NCI-H187 treated with DMSO at 0.1 percent for 48 hours (cell line): ENCODE results near the gene C15orf39.
"Not testable (repeated sequence)": the region's sequence is repeated elsewhere in the genome, so short reads cannot be mapped to it uniquely, and the experiment has no call there.

ENCODE experiments used
- DNase-seq: peaks from one replicate; lab custom pipeline; 2025; lab: John Stamatoyannopoulos, UW

C15orf39 gene

GRCh38 chr15:75201616-75202250, at the start of gene C15orf39:
Gene C15orf39 (plus strand): TSS chr15:75201882. CDS start chr15:75206049, 4,167 bp downstream.
- no peak for DNase-seq

DNA sequence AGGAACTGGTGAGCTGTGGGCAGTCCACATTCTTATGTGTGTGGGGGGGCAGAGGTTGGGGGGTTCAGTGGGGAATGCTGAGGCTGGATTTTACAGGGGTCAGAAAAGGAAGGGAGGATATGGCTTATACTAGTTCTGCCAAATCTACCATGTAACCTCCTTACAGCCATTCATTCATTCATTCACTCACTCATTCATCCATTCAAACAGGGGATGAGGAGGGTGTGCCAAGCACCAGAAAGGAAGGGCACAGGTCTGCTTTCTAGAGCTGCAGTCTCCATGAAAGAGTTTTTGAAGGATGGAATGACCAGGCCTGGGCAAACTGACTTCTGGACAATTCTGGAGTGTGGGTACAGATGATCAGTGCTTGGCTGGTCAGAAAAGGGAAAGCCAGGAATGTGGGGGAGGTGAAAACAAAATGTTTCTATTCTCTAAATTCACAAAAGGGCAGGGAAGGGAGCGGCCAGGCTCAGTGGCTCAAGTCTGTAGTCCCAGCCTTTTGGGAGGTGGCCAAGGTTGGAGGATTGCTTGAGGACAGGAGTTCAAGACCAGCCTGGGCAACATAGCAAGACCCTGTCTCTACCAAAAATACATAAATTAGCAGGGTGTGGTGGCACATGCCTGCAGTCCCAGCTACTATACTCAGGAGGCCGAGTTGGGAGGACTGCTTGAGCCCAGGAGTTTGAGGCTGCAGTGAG, 49.2 kb upstream of the C15orf39 start:
- DNase-seq = no peak

DNA sequence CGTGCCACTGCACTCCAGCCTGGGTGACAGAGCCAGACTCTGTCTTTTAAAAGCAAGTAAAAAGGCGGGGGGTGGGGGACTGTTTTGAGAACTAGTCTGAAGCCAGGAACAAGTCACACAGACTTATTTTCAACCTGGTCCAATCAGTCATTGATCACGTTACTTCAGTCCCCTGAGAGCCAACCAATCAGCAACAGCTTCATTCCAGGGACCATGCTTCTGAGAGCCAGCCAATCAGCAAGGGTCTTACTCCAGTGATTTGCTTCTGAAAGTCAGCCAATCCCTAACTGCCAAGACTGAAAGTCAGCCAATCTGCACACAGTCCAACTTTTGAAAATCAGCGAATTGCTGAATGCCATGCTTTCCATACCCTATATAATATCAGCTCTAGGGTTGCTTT, 48.6 kb upstream of the C15orf39 start:
- no peak for DNase-seq

- no peak for DNase-seq
These were observed 48.0 kb upstream of the C15orf39 start for GRCh38 chr15:75153565-75154276.

DNA sequence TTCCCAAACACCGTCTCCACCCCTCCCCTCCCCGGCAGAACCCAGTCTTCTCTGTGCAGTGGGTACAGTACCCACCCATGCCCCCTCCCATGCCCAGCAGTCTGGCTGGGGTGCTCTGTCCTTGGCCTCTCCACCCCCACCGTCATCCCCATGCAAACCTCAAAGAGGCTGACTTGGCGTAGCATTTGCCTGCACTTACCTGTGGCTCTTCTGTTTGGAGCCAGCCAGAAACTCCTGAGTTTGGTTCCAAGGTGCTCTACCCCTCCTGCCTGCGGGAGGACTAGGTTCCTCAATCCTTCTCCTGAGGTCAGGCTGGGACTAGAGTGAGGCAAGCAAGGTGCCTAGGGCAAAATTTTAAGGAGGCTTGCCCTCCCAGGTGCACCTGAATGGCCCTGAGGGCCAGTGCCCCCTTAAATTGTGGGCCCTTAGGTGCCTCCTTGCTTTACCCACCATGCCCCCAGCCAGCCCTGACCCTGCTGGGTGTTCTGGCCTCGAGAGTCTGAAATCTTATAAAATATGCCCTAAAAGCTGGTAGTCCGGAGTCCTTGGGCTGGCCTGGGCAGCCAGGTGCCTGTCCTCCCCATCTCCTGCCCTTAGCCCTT, 47.1 kb upstream of the C15orf39 start:
- no peak for DNase-seq

GRCh38 chr15:75156326-75157215, 45.1 kb upstream of the C15orf39 start:
- DNase-seq = no peak

GRCh38 chr15:75158402-75158801, 43.3 kb upstream of the C15orf39 start:
- no peak for DNase-seq

- DNase-seq = no peak
These were observed 42.4 kb upstream of the C15orf39 start for GRCh38 chr15:75159244-75159643.

DNA sequence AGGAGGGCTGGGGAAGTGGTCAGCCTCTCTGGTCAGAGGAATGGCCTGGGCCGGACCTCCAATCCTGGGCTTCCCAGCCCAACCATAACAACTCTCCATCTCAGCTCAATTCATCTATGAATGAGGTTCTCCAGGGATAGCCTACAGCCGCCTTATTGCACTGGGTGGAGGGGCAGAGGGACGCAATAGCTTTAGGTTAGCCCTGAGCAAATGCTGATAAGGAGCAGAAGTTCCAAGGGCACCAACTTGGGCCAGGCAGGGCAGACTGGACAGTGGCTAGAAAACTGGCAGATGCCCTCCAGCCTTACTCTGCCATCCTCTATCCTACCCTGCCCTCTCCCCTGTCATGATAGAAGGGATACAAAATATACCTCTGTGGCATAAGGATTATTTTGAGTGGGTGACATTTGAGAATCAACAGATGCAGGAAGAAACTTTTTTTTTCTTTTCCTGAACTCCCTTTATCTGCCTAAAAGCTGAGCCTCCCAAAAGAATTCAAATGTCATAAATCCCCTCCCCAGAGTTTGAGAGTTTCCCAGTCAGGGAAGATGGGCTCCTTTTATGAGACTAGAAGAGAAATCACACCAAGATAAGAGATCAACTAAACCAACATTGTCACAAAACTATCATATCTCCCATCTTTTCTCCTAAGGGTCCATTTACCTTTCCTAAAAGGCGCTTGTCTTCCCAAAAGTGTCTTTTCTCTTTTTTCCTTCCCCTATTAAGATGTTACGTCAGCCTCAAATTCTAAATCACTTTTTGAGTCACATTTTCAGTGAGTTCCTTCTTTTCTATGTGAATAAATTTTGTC, 40.4 kb upstream of the C15orf39 start:
- no peak for DNase-seq

DNA sequence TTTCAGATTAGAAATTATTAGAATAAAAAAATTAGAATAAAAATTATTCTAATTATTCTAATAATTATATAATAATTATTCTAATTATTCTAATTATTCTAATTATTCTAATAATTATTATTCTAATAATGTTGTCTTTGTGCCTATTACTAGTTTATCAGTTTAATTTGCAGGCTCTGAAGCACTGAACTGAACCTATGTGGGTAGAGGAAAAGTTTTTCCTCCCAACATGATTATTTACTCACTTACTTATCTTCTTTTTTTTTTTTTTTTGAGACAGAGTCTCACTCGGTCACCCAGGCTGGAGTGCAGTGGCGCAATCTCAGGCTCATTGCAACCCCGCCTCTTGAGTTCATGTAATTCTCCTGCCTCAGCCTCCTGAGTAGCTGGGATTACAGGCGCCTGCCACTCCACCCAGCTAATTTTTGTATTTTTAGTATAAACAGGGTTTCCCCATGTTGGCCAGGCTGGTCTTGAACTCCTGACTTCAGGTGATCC, 39.7 kb upstream of the C15orf39 start:
- no peak for DNase-seq

GRCh38 chr15:75163150-75163564, 38.5 kb upstream of the C15orf39 start:
- no peak for DNase-seq

DNA sequence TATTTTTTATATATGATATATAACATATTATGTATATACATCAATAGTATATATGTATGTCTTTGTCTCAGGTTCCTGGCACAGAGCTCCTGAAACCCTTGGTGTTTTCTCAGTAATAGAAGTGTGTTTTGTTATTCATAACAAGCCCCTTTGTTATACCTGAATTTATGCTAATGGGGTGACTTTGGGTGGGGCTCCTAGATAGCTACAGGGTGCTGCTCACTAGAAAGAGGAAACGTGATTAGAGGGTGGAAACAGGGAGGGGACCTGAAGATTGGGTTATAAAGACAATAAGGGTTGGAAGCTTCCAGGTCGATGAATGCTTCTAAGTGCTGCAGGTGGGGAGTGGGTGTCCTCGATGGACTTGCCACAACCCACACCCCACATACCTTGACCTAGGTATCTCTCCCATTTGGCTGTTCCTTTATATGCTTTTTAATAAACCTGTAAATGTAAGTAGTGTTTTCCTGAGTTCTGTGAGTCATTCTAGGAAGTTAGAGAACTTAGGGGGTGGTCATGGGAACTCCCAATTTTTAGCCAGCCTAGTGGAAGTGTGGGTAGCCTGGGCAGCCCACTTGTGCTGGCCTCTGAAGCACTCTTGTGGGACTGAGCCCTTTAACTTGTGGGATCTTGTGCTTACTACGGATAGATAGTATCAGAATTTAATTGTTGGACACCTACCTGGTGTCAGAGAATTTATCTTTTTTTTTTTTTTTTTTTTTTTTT, 36.9 kb upstream of the C15orf39 start:
- no peak for DNase-seq

DNA sequence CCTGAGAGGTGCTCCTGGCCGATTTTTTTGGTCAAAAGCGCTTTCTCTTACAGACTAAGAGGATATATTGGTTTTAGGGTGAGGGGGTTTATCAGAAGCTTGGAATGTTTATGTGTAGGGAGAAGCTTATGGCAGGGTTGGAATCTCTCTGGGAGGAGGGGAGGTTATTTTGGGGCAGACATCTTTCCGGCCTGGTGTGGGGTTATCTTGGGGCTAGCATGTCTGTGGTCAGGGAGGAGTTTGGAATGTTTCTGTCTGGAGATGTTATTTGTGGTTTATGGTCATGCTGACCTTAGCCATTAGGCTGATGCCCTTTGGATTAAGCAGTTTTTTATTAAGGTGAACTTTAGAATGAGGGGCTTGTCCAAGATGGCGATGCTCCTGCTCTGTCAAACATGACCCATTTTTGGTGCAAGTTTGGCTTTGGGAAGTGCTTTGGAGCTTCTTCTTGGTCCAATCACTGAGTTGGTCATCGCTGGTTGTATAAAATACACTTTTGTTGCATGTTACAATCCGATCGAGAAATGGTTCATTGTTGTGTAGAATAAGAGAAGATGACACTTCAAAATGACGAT, 35.1 kb upstream of the C15orf39 start:
- not testable (repeated sequence) for DNase-seq

DNA sequence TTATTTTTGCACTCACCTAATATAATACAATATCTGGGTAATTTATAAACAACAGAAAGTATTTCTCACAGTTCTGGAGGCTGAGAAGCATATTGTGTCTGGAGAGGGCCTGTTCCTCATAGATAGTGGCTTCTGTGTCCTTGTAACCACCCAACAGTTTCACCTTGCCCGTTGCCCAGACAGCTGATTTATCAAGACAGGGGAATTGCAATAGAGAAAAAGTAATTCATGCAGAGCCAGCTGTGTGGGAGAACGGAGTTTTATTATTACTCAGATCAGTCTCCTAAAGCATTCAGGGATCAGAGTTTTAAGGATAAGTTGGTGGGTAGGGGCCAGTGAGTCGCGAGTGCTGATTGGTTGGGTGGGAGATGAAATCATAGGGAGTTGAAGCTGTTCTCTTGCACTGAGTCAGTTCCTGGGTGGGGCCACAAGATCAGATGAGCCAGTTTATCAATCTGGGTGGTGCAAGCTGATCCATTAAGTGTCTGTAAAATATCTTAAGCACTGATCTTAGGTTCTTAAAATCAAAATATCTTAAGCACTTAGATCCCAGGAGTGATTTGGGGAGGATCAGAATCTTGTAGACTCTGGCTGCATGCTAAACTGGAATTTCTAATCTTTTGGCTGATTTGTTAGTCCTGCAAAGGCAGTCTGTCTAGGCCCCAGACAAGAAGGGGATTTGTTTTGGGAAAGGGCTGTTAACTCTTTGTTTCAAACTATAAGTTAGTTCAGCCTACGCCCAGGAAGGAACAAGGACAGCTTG, 33.9 kb upstream of the C15orf39 start:
- no peak for DNase-seq

DNA sequence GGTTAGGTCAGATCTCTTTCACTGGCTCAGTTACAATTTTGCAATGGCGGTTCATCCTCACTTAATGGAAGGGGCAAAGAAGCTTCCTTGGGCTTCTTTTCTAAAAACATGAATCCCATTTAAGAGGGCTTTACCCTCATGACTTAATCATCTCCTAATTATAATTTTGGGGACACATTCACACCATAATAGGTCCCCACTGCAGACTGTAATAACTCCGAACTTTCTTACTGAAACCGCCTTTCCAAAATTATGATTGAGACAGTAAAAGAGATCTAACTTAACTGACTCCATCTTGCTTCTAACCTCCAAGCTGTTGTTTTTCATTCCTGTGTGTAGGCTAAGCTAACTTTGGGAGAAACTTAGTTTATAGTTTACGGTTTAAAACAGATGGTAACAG, 33.3 kb upstream of the C15orf39 start:
- DNase-seq = no peak

GRCh38 chr15:75170203-75170602, 31.5 kb upstream of the C15orf39 start:
- no peak for DNase-seq

GRCh38 chr15:75170711-75171341, 30.9 kb upstream of the C15orf39 start:
- no peak for DNase-seq

DNA sequence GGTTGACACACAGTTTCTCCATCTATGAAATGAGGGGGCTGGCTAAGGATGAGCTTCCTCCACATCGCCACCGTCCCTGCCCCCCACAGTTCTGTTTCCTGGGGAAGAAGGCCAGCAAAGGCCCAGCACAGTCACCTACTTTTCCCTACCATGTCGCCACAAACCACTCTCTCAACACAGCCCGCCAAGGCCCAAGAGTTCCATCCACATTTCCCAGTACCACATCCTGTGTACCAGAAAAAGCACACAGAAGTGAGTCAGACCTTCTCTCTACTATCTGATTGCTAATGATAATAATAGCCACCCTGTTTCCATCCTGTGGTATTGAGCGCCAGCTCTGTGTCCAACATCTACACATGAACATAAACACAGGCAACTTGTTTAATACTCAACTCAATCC, 30.3 kb upstream of the C15orf39 start:
- DNase-seq = no peak
